ENCODE results near the gene USH2A.
A peak's percentile ranks its signal among the peaks of the same experiment; 100 is the strongest.
"Not testable (repeated sequence)": the region's sequence is repeated elsewhere in the genome, so short reads cannot be mapped to it uniquely, and the experiment has no call there.

The USH2A gene

DNA sequence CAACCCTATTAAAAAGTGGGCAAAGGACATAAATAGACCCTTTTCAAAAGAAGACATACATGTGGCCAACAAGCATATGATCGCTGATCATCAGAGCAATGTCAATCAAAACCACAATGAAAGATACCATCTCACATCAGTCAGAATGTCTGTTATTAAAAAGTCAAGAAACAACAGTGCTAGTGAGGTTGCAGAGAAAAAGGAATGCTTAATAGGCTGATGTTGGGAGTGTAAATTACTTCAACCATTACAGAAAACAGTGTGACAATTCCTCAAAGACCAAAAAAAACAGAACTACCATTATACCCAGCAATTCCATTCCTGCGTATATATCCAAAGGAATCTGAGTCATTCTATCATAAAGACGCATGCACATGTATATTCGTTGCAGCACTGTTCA lies 13.2 kb downstream of the USH2A start:
- no peak for DNase-seq (ENCODE audit: low read depth, low spot score)

DNA sequence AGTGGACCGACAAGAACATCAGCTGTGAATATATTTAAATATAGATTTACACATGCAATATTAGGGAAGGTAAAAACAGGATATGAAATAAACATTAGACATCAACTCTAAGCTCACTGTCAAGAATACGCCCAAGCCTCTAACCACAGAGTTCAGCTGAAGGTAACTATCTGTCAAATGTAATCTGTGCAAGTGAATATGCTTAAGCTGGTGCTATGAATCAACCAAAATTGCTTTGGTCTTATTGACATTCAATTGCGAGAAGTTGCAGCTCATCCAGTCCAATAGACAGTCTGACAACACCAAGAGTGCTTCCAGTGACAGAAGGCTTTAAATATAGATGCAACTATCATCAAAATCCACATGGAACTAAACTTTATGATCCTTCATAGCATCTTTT lies 32.3 kb downstream of the USH2A start:
- no peak for DNase-seq (ENCODE audit: low read depth, low spot score)

DNA sequence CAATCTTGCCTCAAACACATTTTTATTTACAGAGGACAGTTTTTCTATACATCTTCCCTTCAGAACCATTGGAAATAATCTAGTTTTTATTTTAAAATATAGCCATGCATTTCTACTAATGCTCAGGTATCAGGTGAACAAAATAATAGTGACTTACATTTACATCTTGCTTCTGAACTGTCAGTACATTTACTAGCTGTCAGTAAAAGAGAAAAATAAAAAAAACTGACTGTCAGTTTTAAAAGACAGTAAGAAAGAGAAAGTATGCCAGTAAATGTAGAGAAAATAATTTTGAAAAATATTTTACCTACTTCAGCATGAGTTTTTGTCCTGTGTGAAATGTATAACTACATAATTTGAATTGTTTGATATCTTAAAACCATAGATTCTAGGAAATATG lies 33.5 kb downstream of the USH2A start:
- DNase-seq (ENCODE audit: low read depth, low spot score): no peak

DNA sequence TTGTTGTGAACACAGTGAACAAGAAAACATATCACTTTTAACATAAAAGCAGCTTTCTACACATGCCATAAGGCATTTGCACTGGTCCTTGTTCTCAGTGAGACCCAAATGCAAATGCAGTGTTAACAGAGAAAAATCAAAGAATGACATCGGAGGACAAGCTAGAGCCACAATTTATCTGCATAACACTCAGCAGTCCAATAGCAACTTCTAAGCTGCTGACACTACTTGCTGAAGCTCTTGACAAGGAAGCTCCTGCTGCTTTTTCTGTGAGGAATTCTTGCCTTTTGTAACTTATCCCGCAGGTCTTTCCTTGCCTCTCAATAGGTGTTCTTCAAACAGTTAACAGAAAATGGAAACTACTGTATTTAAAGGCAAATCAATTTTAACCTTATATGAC lies 34.7 kb downstream of the USH2A start:
- DNase-seq (ENCODE audit: low read depth, low spot score): peak; percentile 8

DNA sequence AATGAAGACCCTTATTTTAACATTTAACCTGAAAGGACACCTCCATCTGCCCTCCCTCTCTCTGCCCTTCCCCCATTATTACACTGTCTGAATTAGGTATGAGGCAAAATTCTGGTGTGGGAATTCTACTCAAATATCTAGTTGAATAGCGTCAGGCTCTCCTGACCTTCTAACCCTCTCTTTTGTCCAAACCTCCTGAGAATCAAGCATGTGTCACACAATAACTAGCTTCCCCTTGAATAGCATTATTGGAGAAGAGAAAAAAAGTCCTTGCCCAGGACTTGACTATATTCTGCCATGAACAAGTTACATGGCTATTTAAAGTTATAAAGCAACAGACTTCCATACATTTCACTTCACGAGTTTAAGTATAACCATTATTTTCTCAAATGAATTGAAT lies 35.5 kb downstream of the USH2A start:
- DNase-seq (ENCODE audit: low read depth, low spot score): no peak

DNA sequence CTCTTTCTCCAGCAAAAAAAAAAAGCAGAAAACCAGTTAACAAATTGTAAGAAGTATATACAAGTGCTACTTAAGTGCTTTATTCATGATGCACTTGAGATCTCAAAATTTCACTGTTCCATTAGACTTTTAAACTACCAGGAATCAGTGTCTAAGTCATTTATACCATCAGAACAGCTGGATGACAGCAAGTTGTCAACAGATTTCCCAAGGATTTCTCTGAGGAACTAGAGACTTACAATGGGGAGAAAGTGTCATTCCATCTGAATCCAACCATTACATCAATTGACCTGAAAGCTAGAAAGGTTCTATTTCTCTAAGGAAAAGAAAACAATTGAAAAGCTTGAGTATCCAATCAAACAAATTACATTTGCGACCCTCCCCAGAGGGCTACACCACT lies 43.8 kb downstream of the USH2A start:
- DNase-seq (ENCODE audit: low read depth, low spot score): no peak

DNA sequence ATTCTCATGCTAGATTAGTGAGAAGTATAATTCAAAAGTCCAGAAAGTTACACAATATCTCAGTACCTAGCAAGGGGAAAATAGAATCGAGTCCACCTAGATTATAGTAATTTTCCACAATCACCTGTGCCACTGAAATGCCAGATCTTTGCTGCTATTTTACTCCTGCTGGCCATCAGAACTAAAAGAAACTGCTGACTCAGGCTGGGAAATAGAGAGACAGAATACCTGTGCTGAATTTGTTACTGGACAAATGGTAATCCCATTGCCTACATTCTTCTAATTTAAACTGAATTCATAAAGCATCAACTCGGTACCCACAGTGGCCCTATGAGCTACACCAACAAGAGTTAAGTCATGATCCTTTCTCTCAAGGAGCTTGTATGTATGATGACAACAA lies 55.0 kb downstream of the USH2A start:
- no peak for DNase-seq (ENCODE audit: low read depth, low spot score)

DNA sequence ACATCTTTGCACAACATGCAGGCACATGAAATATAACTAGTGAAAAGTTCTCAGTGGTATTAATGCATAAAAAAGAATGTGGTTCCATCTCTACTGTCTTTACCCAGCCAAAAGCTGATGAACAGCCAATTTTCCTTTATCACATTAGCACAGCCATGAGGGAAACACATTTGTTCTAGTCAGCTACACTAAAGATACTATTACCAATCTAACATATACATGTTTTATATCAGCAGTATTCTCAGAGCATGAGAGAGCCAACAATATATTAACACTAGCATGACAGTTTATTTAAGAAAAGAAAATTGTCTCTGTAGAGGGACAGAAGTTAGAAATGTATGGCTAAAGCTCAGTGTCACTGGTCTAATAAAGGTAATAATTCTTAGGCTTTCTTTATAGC lies 56.3 kb downstream of the USH2A start:
- no peak for DNase-seq (ENCODE audit: low read depth, low spot score)

DNA sequence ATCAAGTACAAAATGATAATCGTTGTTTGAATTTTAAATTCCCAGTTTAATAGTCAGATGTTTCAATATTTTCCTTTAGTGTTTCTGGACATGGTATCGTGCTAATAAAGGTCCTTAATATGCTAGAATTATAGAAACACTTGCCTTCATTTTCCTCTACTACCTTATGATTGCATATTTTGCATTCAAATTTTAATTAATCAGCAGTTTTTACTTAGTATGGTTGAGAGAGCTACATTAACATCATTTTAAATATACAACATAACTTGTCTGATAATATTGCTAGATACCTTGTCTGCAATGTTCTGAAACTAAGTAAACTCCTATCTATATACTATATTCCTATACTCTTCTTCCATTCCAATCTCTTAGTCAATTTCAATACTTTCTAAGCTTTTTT lies 66.3 kb downstream of the USH2A start:
- no peak for DNase-seq (ENCODE audit: low read depth, low spot score)

DNA sequence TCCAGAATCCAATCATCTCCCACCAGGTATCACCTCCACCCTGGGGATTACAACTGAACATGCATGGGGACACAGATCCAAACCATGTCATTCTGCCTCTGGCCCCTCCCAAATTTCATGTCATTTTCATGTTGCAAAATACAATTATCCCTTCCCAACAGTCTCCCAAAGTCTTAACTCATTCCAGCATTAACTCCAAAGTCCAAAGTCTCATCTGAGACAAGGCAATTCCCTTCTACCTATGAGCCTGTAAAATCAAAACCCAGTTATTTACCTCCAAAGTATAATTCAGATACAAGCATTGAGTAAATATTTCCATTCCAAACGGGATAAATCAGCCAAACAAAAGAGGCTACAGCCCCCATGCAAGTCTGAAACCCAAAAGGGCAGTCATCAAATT lies 73.1 kb downstream of the USH2A start:
- no peak for DNase-seq (ENCODE audit: low read depth, low spot score)

DNA sequence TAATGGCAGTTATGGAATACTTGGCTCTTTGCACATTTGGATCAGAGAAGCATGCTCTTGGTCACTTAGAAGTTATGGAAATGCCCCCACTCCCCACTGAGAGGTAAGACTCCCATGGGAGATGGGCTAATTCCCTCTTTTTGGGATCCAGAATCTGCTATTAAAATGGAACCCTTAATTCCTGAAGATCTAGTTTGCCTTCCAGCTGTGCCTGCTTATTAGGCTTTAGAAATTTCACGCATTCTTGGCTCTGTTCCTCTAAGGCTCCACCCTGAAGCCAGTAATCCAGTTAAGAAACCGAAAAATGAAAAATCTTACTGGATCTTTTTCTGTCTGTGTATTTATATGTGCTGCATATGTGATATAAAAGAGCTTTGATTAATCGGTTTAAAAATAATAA lies 76.7 kb downstream of the USH2A start:
- no peak for DNase-seq (ENCODE audit: low read depth, low spot score)

DNA sequence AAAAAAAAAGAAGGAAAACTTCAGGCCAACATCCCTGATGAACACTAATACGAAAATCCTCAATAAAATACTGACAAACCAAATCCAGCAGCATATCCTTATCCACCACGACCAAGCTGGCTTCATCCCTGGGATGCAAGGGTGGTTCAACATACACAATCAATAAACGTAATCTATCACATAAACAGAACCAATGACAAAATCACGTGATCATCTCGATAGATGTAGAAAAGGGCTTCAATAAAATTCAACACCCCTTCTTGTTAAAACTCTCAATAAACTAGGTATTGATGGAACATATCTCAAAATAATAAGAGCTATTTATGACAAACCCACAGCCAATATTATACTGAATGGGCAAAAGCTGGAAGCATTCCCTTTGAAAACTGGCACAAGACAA lies 82.7 kb downstream of the USH2A start:
- not testable (repeated sequence) for DNase-seq (ENCODE audit: low read depth, low spot score)

DNA sequence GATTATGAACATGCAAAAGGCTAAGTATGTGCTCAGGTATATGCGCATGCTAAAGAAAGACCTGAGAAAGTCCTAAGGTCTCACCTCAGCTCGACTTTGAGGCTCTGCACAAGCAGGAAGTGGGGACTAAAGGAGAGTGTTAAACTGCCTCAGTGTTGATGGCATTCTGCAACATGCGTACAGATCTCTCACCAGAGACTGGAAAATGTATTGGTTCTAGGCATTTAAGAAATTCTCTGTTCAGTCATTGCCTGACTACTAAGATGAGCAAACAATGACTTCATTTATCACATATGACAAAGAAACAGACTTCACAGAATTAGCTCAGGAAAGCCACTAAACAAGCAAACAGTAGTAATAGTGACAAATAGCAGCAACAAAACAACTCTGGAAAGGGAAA lies 90.8 kb downstream of the USH2A start:
- DNase-seq (ENCODE audit: low read depth, low spot score): no peak

DNA sequence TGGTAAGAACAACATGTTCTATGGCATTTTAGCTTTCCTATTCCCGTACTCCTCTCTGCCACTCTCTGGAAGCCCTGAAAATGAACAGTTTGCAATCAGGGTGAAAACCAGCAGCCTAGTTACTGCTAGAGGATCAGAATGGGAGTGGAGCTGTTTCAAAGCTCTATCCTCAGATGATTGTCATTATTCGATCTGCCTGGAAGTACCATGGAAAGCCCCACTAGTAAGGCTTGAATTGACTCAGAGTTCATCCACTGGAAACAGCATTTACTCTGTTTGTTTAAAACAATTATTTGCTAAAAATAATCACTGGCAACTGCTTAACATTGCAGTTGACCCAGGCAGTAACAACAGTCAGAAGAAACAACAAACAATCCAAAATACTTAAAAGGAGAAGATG lies 91.2 kb downstream of the USH2A start:
- no peak for DNase-seq (ENCODE audit: low read depth, low spot score)

DNA sequence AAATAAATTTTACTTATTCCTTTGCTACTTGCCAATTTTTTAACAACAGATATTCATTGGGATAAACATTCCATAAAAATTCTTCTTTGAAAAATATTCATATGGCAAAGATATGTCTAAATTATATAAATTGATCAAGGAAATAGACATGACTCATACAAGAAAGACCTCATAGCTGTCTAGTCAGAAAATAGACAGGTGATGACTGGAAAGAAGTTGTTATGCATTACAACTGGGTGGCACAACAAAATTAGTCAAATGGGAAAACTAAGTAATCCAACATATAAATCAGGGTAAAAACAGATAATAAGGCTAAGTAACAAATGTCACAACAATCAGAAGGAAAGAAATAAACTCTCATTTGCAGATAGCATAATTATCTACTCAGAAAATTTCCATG lies 92.0 kb downstream of the USH2A start:
- no peak for DNase-seq (ENCODE audit: low read depth, low spot score)

DNA sequence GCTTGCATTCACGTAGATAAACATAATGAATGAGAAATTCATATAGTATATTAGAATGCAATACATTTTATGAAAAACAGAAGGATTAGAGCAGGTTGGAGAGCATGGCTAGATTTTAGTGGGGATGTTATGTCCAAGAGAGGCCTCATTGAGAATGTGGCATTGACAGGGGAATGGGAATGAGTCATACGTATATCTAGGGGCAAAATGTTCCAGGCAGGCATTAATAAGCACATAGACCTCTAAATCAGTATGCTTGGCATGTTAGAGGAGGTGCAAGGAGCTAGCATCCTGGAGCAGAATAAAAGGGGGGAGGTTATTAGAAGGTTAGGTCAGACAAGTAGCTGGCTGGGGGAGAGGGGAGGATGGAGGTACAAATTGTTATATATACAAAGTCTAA lies 93.0 kb downstream of the USH2A start:
- no peak for DNase-seq (ENCODE audit: low read depth, low spot score)

DNA sequence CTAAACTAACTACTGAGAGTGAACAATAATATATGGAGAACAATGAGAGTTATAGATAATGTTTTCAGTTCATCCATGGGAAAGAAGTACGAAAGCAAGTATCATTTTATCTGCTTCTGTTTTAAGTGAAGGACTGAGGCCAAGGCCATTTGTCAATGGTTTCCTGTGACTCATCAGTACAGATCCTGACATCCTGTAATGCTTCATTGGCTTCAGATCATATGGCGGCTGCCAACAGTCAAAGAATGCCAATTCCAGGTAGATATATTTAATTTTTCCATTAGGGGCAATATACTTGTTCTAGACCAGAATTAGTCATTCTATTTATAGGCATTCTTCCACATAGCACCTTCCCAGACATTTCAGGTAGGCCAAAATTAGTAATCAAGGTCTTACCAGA lies 97.3 kb downstream of the USH2A start:
- no peak for DNase-seq (ENCODE audit: low read depth, low spot score)

DNA sequence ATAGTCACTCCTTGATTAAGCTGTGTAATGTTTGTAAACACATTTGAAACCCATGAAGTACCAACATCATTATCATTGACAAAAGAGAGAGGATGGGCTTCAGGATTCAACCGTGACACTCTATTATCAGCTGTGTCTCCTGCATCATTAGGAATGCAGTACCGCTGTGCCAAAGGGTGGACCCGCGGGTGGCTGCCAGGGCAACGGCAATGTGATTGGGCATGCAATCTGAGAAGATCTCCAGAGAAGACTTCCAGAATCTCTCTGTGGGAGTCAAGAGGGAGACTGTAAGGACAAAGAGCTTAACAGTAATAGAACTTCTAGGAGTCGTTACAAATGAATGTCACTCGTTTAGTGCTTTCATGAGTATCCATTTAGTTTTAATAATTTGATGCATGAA lies 97.9 kb downstream of the USH2A start:
- no peak for DNase-seq (ENCODE audit: low read depth, low spot score)

DNA sequence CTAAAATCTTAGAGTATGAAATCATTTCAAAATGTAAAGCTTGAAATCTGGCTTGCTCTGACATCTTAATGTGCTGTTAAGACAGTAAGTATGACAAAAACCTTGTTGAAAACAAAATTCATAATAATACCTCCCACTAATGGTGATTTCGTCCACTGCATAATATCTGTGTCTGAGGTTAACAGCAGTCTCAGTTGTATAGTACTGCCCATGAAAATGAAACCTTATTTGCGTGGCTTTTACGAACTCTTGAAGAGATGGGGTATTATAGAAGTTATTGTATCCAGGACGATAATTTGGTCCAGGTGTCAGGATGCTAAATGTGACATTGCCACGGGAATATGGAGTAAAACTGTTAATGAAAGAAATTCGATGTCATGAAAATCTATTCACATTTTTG lies 99.9 kb downstream of the USH2A start:
- no peak for DNase-seq (ENCODE audit: low read depth, low spot score)

DNA sequence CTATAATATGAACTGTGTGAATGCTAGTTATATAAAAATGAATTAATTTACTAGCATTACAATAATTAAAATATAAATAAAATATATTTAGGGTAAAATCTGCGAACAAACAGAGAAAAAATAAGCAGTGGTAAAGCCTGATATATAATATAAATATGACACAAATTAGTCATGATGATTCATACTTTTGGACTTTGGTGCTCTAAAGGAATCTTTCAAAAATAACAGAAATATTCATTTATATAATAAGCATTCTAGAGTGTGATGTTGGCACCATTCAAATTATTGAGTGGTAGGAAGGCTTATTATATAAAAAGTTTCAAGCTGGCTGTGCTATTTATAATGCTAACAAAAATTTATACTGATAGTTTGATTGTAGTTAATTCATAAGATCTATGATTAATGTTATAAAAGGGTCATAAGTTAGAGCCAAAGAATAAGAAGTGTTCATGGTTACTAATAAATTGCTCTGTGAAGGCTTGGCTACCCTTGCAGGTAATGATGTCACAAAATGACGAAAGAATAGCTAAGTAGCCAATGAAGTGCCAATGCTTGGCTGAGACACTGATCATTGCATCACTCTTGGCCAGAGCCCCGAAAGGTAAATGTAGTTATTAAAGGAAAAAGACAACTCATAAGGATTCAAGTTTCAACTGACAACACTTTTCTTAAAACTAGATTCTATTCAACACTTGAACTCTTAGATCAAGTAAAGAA lies 108.7 kb downstream of the USH2A start:
- no peak for DNase-seq (ENCODE audit: low read depth, low spot score)

DNA sequence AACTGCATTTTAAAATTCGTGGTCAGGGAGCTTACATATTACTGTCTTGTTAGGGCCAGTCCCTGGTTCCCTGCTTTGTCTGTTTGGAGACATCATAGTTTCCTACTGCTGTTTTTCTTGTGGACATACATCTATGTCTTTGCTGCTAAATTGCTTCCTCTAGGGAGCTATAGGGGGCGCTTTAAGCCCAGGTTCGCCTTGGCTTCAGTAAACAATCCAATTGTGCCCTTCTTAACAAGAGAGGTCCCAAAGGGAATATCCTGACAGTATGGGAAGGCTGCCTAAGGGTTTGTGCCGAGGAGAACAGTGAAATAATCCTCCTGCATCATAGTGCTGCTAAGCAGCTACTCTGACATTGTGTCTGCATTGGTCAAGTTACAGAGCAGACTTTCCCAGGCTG lies 112.5 kb downstream of the USH2A start:
- peak; percentile 72 for DNase-seq (ENCODE audit: low read depth, low spot score)

DNA sequence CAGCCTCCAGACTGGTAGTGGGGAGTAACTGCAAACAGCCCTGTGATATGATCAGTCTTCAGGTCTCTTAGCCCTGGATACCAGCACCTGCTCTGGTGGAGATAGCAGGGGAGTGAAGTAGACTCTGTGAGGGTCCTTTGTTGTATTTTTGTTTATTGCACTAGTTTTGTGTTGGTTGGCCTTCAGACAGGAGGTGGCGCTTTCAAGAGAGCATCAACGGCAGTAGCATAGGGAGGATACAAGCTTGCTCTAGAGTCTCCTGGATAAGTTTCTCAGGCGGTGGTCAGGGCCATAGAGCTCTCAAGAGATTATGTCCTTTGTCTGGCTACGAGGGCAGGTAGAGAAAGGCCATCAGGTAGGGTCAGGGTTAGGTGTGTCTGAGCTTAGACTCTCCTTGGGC lies 116.4 kb downstream of the USH2A start:
- peak; percentile 19 for DNase-seq (ENCODE audit: low read depth, low spot score)

DNA sequence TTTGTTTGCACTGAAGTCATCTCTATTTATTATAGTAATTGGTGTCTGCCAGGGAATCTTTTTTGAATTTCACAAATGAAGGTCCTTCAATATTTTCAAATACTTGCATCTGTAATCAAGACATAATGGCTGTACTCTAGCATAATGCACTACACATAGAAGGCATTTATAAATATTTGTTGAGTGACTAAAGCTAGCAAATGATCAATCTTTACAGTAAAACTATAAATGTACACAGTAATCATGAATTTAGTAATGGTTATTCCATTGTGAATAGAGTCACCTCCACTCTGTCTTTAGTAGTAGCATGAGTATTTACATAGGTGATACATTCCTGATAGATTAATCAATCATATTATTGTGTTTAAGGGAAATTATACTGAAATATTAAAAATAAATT lies 119.6 kb downstream of the USH2A start:
- DNase-seq (ENCODE audit: low read depth, low spot score): no peak

DNA sequence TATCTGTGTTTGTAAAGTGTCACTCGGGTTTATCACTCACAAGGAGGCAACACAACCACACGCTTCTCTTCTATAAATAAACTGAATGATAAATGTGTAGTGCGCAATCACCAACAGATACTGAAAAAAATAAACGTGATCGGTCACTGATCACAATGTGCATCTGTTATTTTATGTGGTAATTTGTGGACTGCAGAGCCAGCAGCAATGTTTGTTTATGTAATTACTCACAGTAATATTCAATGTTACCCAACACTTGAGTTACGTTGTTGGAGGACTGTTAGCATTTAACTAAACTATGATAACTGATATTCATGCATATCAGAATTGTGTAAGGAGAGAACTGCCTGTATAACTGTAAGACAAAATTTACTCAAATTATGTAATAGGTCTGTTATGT lies 129.6 kb downstream of the USH2A start:
- no peak for DNase-seq (ENCODE audit: low read depth, low spot score)

All from ELF-1 (cell line).